ENCODE measurements around the gene COL25A1.
A peak's percentile ranks its signal among the peaks of the same experiment; 100 is the strongest.

COL25A1 gene

GRCh38 chr4:108787106-108787505, 515.4 kb downstream of the COL25A1 start:
- DNase-seq = no peak

- no peak for DNase-seq
These were observed 516.1 kb downstream of the COL25A1 start for GRCh38 chr4:108786351-108786750.

GRCh38 chr4:108783665-108784463, 518.6 kb downstream of the COL25A1 start:
- DNase-seq = no peak

- DNase-seq = no peak
These were observed 522.5 kb downstream of the COL25A1 start for GRCh38 chr4:108779958-108780357.

GRCh38 chr4:108777388-108777787, 525.1 kb downstream of the COL25A1 start:
- DNase-seq = no peak

- no peak for DNase-seq
These were observed 526.5 kb downstream of the COL25A1 start for GRCh38 chr4:108775921-108776320.

- no peak for DNase-seq
These were observed 527.5 kb downstream of the COL25A1 start for GRCh38 chr4:108774809-108775530.

- DNase-seq = no peak
These were observed 530.1 kb downstream of the COL25A1 start for GRCh38 chr4:108772402-108772801.

GRCh38 chr4:108766058-108766457, 536.4 kb downstream of the COL25A1 start:
- DNase-seq = no peak

- DNase-seq = no peak
These were observed 538.5 kb downstream of the COL25A1 start for GRCh38 chr4:108763986-108764385.

- DNase-seq = no peak
These were observed 539.2 kb downstream of the COL25A1 start for GRCh38 chr4:108763226-108763593.

GRCh38 chr4:108762559-108763225, 539.8 kb downstream of the COL25A1 start, which contains the start of gene ETNPPL:
TSS of gene ETNPPL (minus strand) at chr4:108763053. CDS start at chr4:108762898, 155 bp downstream.
- peak; percentile 51 for DNase-seq

All from left hindlimb (tissue), 1 donor.